D721Med (cell line): ENCODE data around the gene KIF2A.

ENCODE experiments used
- DNase-seq: peaks from one replicate; pipeline ENCODE4 v3.0.0; 2011; ENCODE audit warnings: low spot score; ENCODE audit not compliant: insufficient read length
- FAIRE-seq: peaks from 2 replicates; lab custom pipeline; 2011; peaks lifted over from hg19 to GRCh38; lab: Jason Lieb, UNC
- TF ChIP-seq, protein P1 (sequence below): IDR thresholded peaks from 2 replicates; pipeline ENCODE4 v1.5.1; 2012; ENCODE audit warnings: mild to moderate bottlenecking, control low read depth; ENCODE audit not compliant: insufficient read depth; ENCODE audit errors: missing control alignments

KIF2A gene

GRCh38 chr5:62347928-62348327 is 41.9 kb downstream of the KIF2A start:
- FAIRE-seq (no peak), DNase-seq (no peak)
- TF ChIP-seq, protein P1, sequence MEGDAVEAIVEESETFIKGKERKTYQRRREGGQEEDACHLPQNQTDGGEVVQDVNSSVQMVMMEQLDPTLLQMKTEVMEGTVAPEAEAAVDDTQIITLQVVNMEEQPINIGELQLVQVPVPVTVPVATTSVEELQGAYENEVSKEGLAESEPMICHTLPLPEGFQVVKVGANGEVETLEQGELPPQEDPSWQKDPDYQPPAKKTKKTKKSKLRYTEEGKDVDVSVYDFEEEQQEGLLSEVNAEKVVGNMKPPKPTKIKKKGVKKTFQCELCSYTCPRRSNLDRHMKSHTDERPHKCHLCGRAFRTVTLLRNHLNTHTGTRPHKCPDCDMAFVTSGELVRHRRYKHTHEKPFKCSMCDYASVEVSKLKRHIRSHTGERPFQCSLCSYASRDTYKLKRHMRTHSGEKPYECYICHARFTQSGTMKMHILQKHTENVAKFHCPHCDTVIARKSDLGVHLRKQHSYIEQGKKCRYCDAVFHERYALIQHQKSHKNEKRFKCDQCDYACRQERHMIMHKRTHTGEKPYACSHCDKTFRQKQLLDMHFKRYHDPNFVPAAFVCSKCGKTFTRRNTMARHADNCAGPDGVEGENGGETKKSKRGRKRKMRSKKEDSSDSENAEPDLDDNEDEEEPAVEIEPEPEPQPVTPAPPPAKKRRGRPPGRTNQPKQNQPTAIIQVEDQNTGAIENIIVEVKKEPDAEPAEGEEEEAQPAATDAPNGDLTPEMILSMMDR: no peak

GRCh38 chr5:62348723-62349481 is 42.9 kb downstream of the KIF2A start:
- DNase-seq (no peak), FAIRE-seq (peak; percentile 29)

DNA sequence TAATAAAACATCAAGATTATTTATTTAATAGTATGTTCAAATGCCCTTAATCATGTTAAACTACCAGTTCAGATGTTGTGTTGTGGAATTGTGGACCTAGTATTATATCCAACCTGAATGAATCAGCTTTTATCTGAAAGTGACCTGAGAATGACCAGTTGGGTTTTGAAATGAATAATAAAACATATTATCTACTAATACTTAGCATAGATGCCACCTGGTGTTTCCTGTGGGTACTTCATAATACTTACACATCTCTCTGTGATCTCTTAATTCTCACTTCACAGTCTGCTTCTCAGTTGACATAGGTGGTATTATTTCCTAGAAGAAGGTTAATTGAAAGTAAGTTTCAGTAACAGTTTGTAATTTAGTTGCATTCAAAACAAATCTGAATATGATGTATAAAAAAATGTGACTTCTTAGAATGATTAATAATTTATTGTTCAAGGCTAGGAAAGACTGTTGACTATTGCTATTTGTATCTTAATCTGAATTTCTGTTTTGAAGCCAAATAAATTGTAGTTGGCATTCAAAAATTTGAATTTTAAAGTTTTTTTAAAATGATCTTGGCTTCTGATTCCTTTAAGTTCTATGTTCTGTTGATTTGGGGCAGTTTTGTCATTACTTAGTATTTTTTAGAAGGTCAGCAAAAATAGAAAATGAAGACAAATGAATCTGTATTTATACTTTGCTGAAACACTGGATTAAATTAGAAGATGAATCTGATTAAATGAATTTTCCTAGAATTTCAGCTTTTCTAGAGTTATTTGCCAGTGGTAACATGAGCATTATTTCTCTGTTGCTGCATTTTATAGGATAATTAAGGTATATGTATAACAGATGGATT is 48.2 kb downstream of the KIF2A start:
- TF ChIP-seq, protein P1: peak; percentile 64
- FAIRE-seq (peak; percentile 81), DNase-seq (no peak)

More at GRCh38 chr5:62348723-62349481, 42.9 kb downstream of the KIF2A start:
- TF ChIP-seq, protein P1: no peak

GRCh38 chr5:62362701-62363100 is 56.7 kb downstream of the KIF2A start:
- FAIRE-seq (no peak), DNase-seq (no peak)

DNA sequence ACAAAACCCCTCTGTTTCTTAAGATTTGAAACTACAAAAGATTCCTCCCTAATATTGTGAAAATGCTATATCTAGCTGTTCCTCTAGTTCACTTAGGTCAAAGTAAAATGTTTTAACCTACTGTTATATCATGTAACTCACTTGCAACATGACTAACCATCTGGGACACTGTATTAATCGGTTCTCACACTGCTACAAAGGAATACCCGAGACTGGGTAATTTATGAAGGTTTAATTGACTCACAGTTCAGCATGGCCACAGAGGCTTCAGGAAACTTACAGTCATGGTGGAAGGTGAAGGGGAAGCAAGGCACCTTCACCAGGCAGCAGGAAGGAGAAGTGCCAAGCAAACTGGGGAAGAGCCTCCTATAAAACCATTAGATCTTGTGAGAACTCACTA is 63.0 kb downstream of the KIF2A start:
- TF ChIP-seq, protein P1: no peak
- no peak for DNase-seq
- FAIRE-seq: no peak

More at GRCh38 chr5:62362701-62363100, 56.7 kb downstream of the KIF2A start:
- TF ChIP-seq, protein P1: no peak

- FAIRE-seq: peak; percentile 35
- DNase-seq: no peak
- TF ChIP-seq, protein P1: no peak
Observed at GRCh38 chr5:62371409-62371808, 65.4 kb downstream of the KIF2A start.
